ENCODE data around the gene JAK2.

DNA sequence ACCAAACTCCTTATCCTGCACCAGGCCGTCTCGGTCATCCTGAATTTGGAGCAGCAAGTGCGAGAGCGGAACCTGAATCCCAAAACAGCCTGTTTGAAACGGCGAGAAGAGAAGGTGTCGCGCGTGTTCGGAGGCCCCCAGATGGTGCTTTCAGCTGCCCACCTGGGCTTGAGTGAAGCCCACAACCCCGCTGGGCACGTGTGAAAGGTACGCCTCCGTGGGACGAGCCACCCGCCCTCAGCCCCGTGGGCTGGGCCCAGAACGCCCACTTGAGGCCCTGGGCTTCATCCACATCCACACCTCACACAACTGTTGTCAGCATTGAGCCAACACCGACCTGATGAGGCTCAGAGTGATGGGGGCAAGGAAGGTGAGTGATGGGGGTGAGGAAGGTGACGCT lies 127.6 kb downstream of the JAK2 start:
- TF ChIP-seq, protein P1, sequence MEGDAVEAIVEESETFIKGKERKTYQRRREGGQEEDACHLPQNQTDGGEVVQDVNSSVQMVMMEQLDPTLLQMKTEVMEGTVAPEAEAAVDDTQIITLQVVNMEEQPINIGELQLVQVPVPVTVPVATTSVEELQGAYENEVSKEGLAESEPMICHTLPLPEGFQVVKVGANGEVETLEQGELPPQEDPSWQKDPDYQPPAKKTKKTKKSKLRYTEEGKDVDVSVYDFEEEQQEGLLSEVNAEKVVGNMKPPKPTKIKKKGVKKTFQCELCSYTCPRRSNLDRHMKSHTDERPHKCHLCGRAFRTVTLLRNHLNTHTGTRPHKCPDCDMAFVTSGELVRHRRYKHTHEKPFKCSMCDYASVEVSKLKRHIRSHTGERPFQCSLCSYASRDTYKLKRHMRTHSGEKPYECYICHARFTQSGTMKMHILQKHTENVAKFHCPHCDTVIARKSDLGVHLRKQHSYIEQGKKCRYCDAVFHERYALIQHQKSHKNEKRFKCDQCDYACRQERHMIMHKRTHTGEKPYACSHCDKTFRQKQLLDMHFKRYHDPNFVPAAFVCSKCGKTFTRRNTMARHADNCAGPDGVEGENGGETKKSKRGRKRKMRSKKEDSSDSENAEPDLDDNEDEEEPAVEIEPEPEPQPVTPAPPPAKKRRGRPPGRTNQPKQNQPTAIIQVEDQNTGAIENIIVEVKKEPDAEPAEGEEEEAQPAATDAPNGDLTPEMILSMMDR (conservative IDR thresholded peaks at IDR 0.05; ENCODE audit: low read depth, low read length): no peak
- no peak for TF ChIP-seq EZH2 (IDR thresholded peaks at IDR 0.05; ENCODE audit: borderline replicate concordance, low read depth, low read length, poor library complexity, severe bottlenecking)

Measured in A673 (cell line).